ENCODE results near the gene GNGT2. TPM values are rescaled to one million over a fixed set of nuclear protein-coding genes. Genes with fewer than 3 reads are reported as not detected.

GNGT2 gene
- polyA plus RNA-seq, 1 of the 3 experiments (the other 2 are of a cell fraction), result 11.0 TPM

DNA sequence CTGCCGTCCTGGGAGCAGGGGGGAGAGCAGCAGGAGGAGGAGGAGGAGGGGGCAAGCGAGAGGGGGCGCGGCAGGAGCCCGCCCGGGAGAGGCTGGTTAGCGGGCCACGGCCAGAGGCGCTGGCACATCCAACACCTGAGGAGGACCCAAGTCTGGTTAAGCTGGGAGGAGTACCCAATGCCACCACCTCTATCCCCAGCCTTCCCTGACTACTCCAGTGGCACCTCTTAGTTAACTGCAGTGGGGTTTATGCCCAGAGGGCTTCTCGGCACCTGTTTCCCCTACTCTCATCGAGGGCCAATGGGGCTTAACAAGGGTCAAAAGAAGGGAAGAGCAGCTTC lies 14.6 kb upstream of the GNGT2 start:
- H3K4me1 ChIP-seq (ENCODE audit: control insufficient read depth in 1 of 2, insufficient read depth in 2 of 2, low read depth in 1 of 2, low read length in 1 of 2), result no peaks in the 10 kb centered on the region; a peak in 1 of 4 replicates
- no peak overlapping the region for H3K9ac ChIP-seq
- no peaks in the 10 kb centered on the region for H3K9me3 ChIP-seq
- H3K4me2 ChIP-seq, result peak overlapping the region; percentile 35; the same call in 1 of the 2 replicates
- no peak for DNase-seq
- H3K79me2 ChIP-seq (ENCODE audit: insufficient read depth), result no peaks in the 10 kb centered on the region
- no peaks in the 10 kb centered on the region for H4K20me1 ChIP-seq (ENCODE audit: insufficient read depth)
- no peaks in the 10 kb centered on the region for H3K36me3 ChIP-seq (replicated peaks in 1 of 2; ENCODE audit: control insufficient read depth in 1 of 2, insufficient read depth in 2 of 2, low read length in 1 of 2)
- no peak overlapping the region for H3K4me3 ChIP-seq (ENCODE audit: low read depth in 2 of 2, low read length in 1 of 2)
- peaks cover 9% of the 10 kb centered on the region for H3F3A ChIP-seq (replicated peaks; ENCODE audit: insufficient read depth)
- H3K9me2 ChIP-seq, result no peaks in the 10 kb centered on the region
- H2AFZ ChIP-seq (ENCODE audit: low read depth), result no peak overlapping the region
- no peak overlapping the region for H3K27ac ChIP-seq (ENCODE audit: low read depth in 2 of 2, low read length in 1 of 2)
- peaks cover 60% of the 10 kb centered on the region for H3K27me3 ChIP-seq (ENCODE audit: insufficient read depth)
- ChIA-PET POLR2A (no interaction called here), CTCF (interaction anchor here (1.0 to 8.6 kb wide), 9 partner anchors 10 to 87 kb away, joined by 3 to 105 read pairs (median 7); no protein-coding TSS in a partner anchor)
- TF ChIP-seq TEAD4 (IDR thresholded peaks at IDR 0.05; ENCODE audit: borderline replicate concordance, insufficient read depth), result no peak
- TF ChIP-seq ZBTB33 (IDR thresholded peaks at IDR 0.05; ENCODE audit: borderline replicate concordance, low read depth), result no peak
- no peak for TF ChIP-seq CTCF (IDR thresholded peaks at IDR 0.05)
- 13% methylated on average over 10 of the region's 11 CpGs for WGBS (ENCODE audit: low lambda C conversion rate)

- no peak overlapping the region for H3K27ac ChIP-seq (ENCODE audit: low read depth in 2 of 2, low read length in 1 of 2)
- H2AFZ ChIP-seq (ENCODE audit: low read depth), result 0 out of 2 replicates have a peak overlapping the region, but pooled peaks have one; percentile 14
- no peak for TF ChIP-seq RXRA (IDR thresholded peaks at IDR 0.05; ENCODE audit: borderline replicate concordance, low read depth)
- no peak for TF ChIP-seq MXI1 (IDR thresholded peaks at IDR 0.05; ENCODE audit: low read depth, low read length)
- TF ChIP-seq ELF1 (IDR thresholded peaks at IDR 0.05), result no peak
- TF ChIP-seq MEF2A (IDR thresholded peaks at IDR 0.05; ENCODE audit: borderline replicate concordance, low read depth), result no peak
- no peak for TF ChIP-seq TEAD4 (IDR thresholded peaks at IDR 0.05; ENCODE audit: borderline replicate concordance, insufficient read depth)
- peak; percentile 53; the same call in 1 of the 2 replicates for TF ChIP-seq EZH2phosphoT487 (IDR thresholded peaks at IDR 0.05; ENCODE audit: borderline replicate concordance, low read depth)
- peak overlapping the region; percentile 35 for H3K4me2 ChIP-seq
- H3K9me2 ChIP-seq, result no peaks in the 10 kb centered on the region
- peak; percentile 50 for DNase-seq
- WGBS (ENCODE audit: low lambda C conversion rate), result 28% methylated on average over 58 of the region's 95 CpGs
- no peaks in the 10 kb centered on the region for H4K20me1 ChIP-seq (ENCODE audit: insufficient read depth)
- H3K36me3 ChIP-seq (replicated peaks in 1 of 2; ENCODE audit: control insufficient read depth in 1 of 2, insufficient read depth in 2 of 2, low read length in 1 of 2), result no peaks in the 10 kb centered on the region
- H3K9me3 ChIP-seq, result no peaks in the 10 kb centered on the region
- ChIA-PET CTCF (interaction anchor here (0.6 to 8.6 kb wide), 16 partner anchors 9 to 173 kb away, joined by 3 to 105 read pairs (median 3); no protein-coding TSS in a partner anchor), POLR2A (no interaction called here)
- peaks cover 7% of the 10 kb centered on the region for H3F3A ChIP-seq (replicated peaks; ENCODE audit: insufficient read depth)
- H3K79me2 ChIP-seq (ENCODE audit: insufficient read depth), result no peaks in the 10 kb centered on the region
- H3K4me1 ChIP-seq (ENCODE audit: control insufficient read depth in 1 of 2, insufficient read depth in 2 of 2, low read depth in 1 of 2, low read length in 1 of 2), result no peaks in the 10 kb centered on the region
- no peak overlapping the region for H3K9ac ChIP-seq
- H3K4me3 ChIP-seq (ENCODE audit: low read depth in 2 of 2, low read length in 1 of 2), result peak overlapping the region in 1 of 2 experiments; percentile 44; a peak in 2 of 4 replicates
- H3K27me3 ChIP-seq (ENCODE audit: insufficient read depth), result peaks cover 54% of the 10 kb centered on the region
These were observed 14.0 kb upstream of the GNGT2 start for GRCh38 chr17:49224198-49224996.

Data from SK-N-SH (cell line).